ENCODE data around the gene AMN.

- TF ChIP-seq EZH2phosphoT487 (IDR thresholded peaks at IDR 0.05; ENCODE audit: insufficient read depth, low read depth) (peak; percentile 85; the same call in 1 of the 2 replicates), EZH2 (IDR thresholded peaks at IDR 0.05; ENCODE audit: insufficient read depth, poor library complexity, severe bottlenecking) (peak; percentile 69)
Measured at GRCh38 chr14:102923201-102923924, 900 bp downstream of the AMN start.
